H9 (cell line): ENCODE results near the gene LRRC52. TPM values are rescaled to one million over a fixed set of nuclear protein-coding genes. Genes with fewer than 3 reads are reported as not detected.

Experiments
- DNase-seq: peaks from one replicate; pipeline ENCODE4 v3.0.0-alpha.2; 2017
- H2AFZ ChIP-seq: one replicate; pipeline ENCODE4 v1.6.1; 2013; ENCODE audit warnings: mild to moderate bottlenecking, low read length, control low read depth, moderate library complexity
- H2AK5ac ChIP-seq: 2 replicates; pipeline ENCODE4 v1.6.1; 2013; ENCODE audit warnings: low read length, control low read depth, mixed read lengths; ENCODE audit not compliant: insufficient read length
- H2BK120ac ChIP-seq: one replicate; pipeline ENCODE4 v1.6.1; 2013; ENCODE audit warnings: low read depth, mild to moderate bottlenecking, low read length, control low read depth, inconsistent platforms; ENCODE audit not compliant: poor library complexity, severe bottlenecking
- H2BK12ac ChIP-seq: 2 replicates; pipeline ENCODE4 v1.6.1; 2013; ENCODE audit warnings: low read length, control low read depth, mixed read lengths, low read depth; ENCODE audit not compliant: insufficient read length
- H2BK15ac ChIP-seq: 2 replicates; pipeline ENCODE4 v1.6.1; 2013; ENCODE audit warnings: low read depth, low read length, control low read depth
- H2BK20ac ChIP-seq: one replicate; pipeline ENCODE4 v1.6.1; 2013; ENCODE audit warnings: low read depth, mild to moderate bottlenecking, low read length, control low read depth, inconsistent platforms; ENCODE audit not compliant: poor library complexity, severe bottlenecking
- H2BK5ac ChIP-seq: 2 replicates; pipeline ENCODE4 v1.6.1; 2013; ENCODE audit warnings: low read length, control low read depth, mixed read lengths; ENCODE audit not compliant: insufficient read length
- H3K14ac ChIP-seq: 2 replicates; pipeline ENCODE4 v1.6.1; 2013; ENCODE audit warnings: low read length, control low read depth; ENCODE audit not compliant: insufficient read depth
- H3K18ac ChIP-seq: 2 replicates; pipeline ENCODE4 v1.6.1; 2013; ENCODE audit warnings: low read depth, mild to moderate bottlenecking, mixed read lengths, low read length, control low read depth; ENCODE audit not compliant: insufficient read length
- H3K23ac ChIP-seq: 2 replicates; pipeline ENCODE4 v1.6.1; 2013; ENCODE audit warnings: low read length, control low read depth, mixed read lengths, low read depth; ENCODE audit not compliant: insufficient read length
- H3K23me2 ChIP-seq: 2 replicates; pipeline ENCODE4 v1.6.1; 2013; ENCODE audit warnings: low read depth, mild to moderate bottlenecking, mixed read lengths, low read length, control low read depth; ENCODE audit not compliant: insufficient read length, poor library complexity, severe bottlenecking
- H3K27ac ChIP-seq: 2 replicates; pipeline ENCODE4 v1.5.1; 2013; ENCODE audit warnings: low read length, control low read depth, mixed read lengths, low read depth; ENCODE audit not compliant: insufficient read length
- H3K27me3 ChIP-seq: 2 replicates; pipeline ENCODE4 v1.6.1; 2013; ENCODE audit warnings: low read length, control low read depth, inconsistent platforms; ENCODE audit not compliant: insufficient read depth
- H3K4ac ChIP-seq: 2 replicates; pipeline ENCODE4 v1.6.1; 2013; ENCODE audit warnings: low read depth, mild to moderate bottlenecking, control low read depth, inconsistent platforms, low read length, moderate library complexity
- H3K4me1 ChIP-seq: 2 replicates; pipeline ENCODE4 v1.6.1; 2013; ENCODE audit warnings: low read length, control low read depth, inconsistent platforms; ENCODE audit not compliant: insufficient read depth
- H3K4me2 ChIP-seq: 2 replicates; pipeline ENCODE4 v1.6.1; 2013; ENCODE audit warnings: low read length, control low read depth, mixed read lengths; ENCODE audit not compliant: insufficient read length, insufficient read depth
- H3K56ac ChIP-seq: 2 replicates; pipeline ENCODE4 v1.6.1; 2013; ENCODE audit warnings: low read depth, mild to moderate bottlenecking, mixed read lengths, low read length, control low read depth; ENCODE audit not compliant: insufficient read length
- H3K79me1 ChIP-seq: 2 replicates; pipeline ENCODE4 v1.6.1; 2013; ENCODE audit warnings: low read depth, mild to moderate bottlenecking, moderate library complexity, low read length, control low read depth, inconsistent platforms; ENCODE audit not compliant: insufficient read depth, poor library complexity, severe bottlenecking
- H3K79me2 ChIP-seq: 2 replicates; pipeline ENCODE4 v1.6.1; 2013; ENCODE audit warnings: low read length, control low read depth, inconsistent platforms; ENCODE audit not compliant: insufficient read depth
- H3K9ac ChIP-seq: 2 replicates; pipeline ENCODE4 v1.6.1; 2013; ENCODE audit warnings: low read length, control low read depth, mixed read lengths; ENCODE audit not compliant: insufficient read length; ENCODE audit errors: extremely low read depth
- H3K9me3 ChIP-seq: one replicate; pipeline ENCODE4 v1.6.1; 2013; ENCODE audit warnings: low read depth, low read length, inconsistent platforms; ENCODE audit not compliant: control insufficient read depth
- H3T11ph ChIP-seq: one replicate; pipeline ENCODE4 v1.6.1; 2013; ENCODE audit warnings: mild to moderate bottlenecking, low read length, control low read depth, inconsistent platforms
- H4K20me1 ChIP-seq: one replicate; pipeline ENCODE4 v1.6.1; 2013; ENCODE audit not compliant: control insufficient read depth, insufficient read length, insufficient read depth
- H4K5ac ChIP-seq: 2 replicates; pipeline ENCODE4 v1.6.1; 2013; ENCODE audit warnings: low read depth, mild to moderate bottlenecking, mixed read lengths, low read length, control low read depth; ENCODE audit not compliant: insufficient read length
- H4K8ac ChIP-seq: replicated peaks from 2 replicates; pipeline ENCODE4 v1.6.1; 2013; ENCODE audit warnings: low read length, control low read depth, mixed read lengths, low read depth; ENCODE audit not compliant: insufficient read length
- H4K91ac ChIP-seq: 2 replicates; pipeline ENCODE4 v1.6.1; 2013; ENCODE audit warnings: low read depth, mild to moderate bottlenecking, moderate library complexity, mixed read lengths, low read length, control low read depth; ENCODE audit not compliant: insufficient read length
- H3K27ac Mint-ChIP-seq, 3 experiments: 2 replicates in 2 of 3; 3 replicates in 1 of 3; pipeline ENCODE4 v1.8.0; 2020 to 2021; ENCODE audit warnings: mixed read lengths in 3 of 3, mild to moderate bottlenecking in 1 of 3, moderate library complexity in 1 of 3
- H3K27me3 Mint-ChIP-seq: 2 replicates; pipeline ENCODE4 v1.8.0; 2021; ENCODE audit warnings: low read depth, mild to moderate bottlenecking, moderate library complexity, mixed read lengths
- H3K36me3 Mint-ChIP-seq, 3 experiments: 2 replicates in 2 of 3; 3 replicates in 1 of 3; pipeline ENCODE4 v1.8.0; 2020 to 2021; ENCODE audit warnings: low read depth in 3 of 3, mixed read lengths in 3 of 3; ENCODE audit not compliant: insufficient read depth in 1 of 3
- H3K4me1 Mint-ChIP-seq, 2 experiments: 2 replicates each; pipeline ENCODE4 v1.8.0; 2020; ENCODE audit warnings: mixed read lengths in 2 of 2
- H3K4me3 Mint-ChIP-seq, 2 experiments: 2 replicates in 1 of 2; 3 replicates in 1 of 2; pipeline ENCODE4 v1.8.0; 2020 to 2021; ENCODE audit warnings: mild to moderate bottlenecking in 2 of 2, mixed read lengths in 2 of 2, moderate library complexity in 1 of 2
- H3K9me3 Mint-ChIP-seq, 2 experiments: 2 replicates in 1 of 2; 3 replicates in 1 of 2; pipeline ENCODE4 v1.8.0; 2020; ENCODE audit warnings: mild to moderate bottlenecking in 2 of 2, mixed read lengths in 2 of 2, moderate library complexity in 1 of 2
- WGBS: extraction: QIAGEN DNeasy Blood & Tissue Kit; methylation state at CpG from one replicate; pipeline ENCODE4 v1.1.7; 2013; ENCODE audit warnings: missing lambda C conversion rate, low lambda C conversion rate, mixed read lengths; ENCODE audit not compliant: insufficient read length; ENCODE audit errors: extremely low coverage; 5-methylcytosine and 5-hydroxymethylcytosine counted together
- total RNA-seq: library from RNA; stranded (reverse); gene quantifications from 2 replicates; pipeline ENCODE4 v1.2.1, GENCODE V29; 2021
- TF ChIP-seq, protein P1 (sequence below): fragments of 200-600 bp; sonication (generic); conservative IDR thresholded peaks from 3 replicates; pipeline ENCODE4 v1.8.0; 2021; ENCODE audit warnings: antibody characterized with exemption, mild to moderate bottlenecking

Gene LRRC52
- total RNA-seq, 1 experiment from 2014 or later: not detected

DNA sequence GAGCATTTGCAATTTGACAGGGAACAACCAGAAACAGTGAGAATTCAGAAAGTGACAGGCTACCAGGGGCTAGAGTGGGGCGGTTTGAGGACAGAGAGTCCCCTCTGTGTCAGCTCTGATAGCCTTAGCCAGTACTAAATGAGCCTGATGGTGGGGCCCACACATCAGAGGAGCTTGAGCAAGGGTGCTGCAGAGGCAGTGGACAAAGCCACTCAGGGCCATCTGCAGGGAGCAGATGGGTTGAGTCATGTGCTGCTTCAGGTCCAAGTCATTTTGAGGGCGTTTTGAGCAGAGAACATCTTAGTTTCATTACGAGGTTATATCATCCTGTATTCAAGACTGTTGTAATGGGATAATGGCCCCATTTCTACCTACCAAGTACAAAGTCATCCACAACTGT is 7.7 kb downstream of the LRRC52 start:
- H3K18ac ChIP-seq: no peak overlapping the region
- H4K8ac ChIP-seq: no peak overlapping the region
- H3K4me2 ChIP-seq: no peak overlapping the region
- no peak overlapping the region for H4K91ac ChIP-seq
- no peak overlapping the region for H3K9ac ChIP-seq
- no peak overlapping the region for H3T11ph ChIP-seq
- H2BK15ac ChIP-seq: no peak overlapping the region
- no CpG with 5 or more reads among the region's 3 CpGs for WGBS
- no peak overlapping the region for H2BK5ac ChIP-seq
- Mint-ChIP-seq H3K9me3 (no peaks in the 10 kb centered on the region), H3K27ac (no peak overlapping the region), H3K27me3 (peaks cover 21% of the 10 kb centered on the region), H3K36me3 (no peaks in the 10 kb centered on the region), H3K4me3 (no peak overlapping the region), H3K4me1 (peaks cover 6% of the 10 kb centered on the region in 2 experiments; a peak in 2 of 4 replicates)
- H2BK120ac ChIP-seq: no peak overlapping the region
- H3K79me1 ChIP-seq: no peaks in the 10 kb centered on the region
- H2BK12ac ChIP-seq: no peak overlapping the region
- H3K27ac ChIP-seq: no peak overlapping the region
- H3K23me2 ChIP-seq: no peaks in the 10 kb centered on the region
- no peaks in the 10 kb centered on the region for H3K9me3 ChIP-seq
- no peak overlapping the region for H4K5ac ChIP-seq
- no peaks in the 10 kb centered on the region for H3K79me2 ChIP-seq
- no peak overlapping the region for H2AFZ ChIP-seq
- no peak overlapping the region for H3K56ac ChIP-seq
- no peak overlapping the region for H3K4ac ChIP-seq
- no peak for DNase-seq
- no peak overlapping the region for H2AK5ac ChIP-seq
- H3K23ac ChIP-seq: no peak overlapping the region
- H3K27me3 ChIP-seq: no peaks in the 10 kb centered on the region
- TF ChIP-seq, protein P1, sequence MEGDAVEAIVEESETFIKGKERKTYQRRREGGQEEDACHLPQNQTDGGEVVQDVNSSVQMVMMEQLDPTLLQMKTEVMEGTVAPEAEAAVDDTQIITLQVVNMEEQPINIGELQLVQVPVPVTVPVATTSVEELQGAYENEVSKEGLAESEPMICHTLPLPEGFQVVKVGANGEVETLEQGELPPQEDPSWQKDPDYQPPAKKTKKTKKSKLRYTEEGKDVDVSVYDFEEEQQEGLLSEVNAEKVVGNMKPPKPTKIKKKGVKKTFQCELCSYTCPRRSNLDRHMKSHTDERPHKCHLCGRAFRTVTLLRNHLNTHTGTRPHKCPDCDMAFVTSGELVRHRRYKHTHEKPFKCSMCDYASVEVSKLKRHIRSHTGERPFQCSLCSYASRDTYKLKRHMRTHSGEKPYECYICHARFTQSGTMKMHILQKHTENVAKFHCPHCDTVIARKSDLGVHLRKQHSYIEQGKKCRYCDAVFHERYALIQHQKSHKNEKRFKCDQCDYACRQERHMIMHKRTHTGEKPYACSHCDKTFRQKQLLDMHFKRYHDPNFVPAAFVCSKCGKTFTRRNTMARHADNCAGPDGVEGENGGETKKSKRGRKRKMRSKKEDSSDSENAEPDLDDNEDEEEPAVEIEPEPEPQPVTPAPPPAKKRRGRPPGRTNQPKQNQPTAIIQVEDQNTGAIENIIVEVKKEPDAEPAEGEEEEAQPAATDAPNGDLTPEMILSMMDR: no peak
- H2BK20ac ChIP-seq: no peak overlapping the region
- H4K20me1 ChIP-seq: no peaks in the 10 kb centered on the region
- H3K14ac ChIP-seq: no peak overlapping the region
- H3K4me1 ChIP-seq: no peaks in the 10 kb centered on the region
